HepG2 (cell line): ENCODE results near the gene ADIPOR2. TPM values are rescaled to one million over a fixed set of nuclear protein-coding genes. Genes with fewer than 3 reads are reported as not detected.

ENCODE experiments used
- ATAC-seq: fragments of 200-7000 bp; cut with Tn5 transposase; 3 replicates; pipeline ENCODE4 v1.9.1; 2020; ENCODE audit warnings: mild to moderate bottlenecking, moderate library complexity
- BruUV-seq: library from RNA; stranded (reverse); fragments of 400-500 nt; replicated peaks from 2 replicates; lab custom pipeline; 2021; lab: Mats Ljungman, UMichigan
- CTCF ChIA-PET: fragments of 300-600 bp; formaldehyde crosslinking; extraction: SDS; loops from one replicate; lab custom pipeline; 2021; ENCODE audit warnings: low total read pairs, inconsistent platforms, low intra/inter-chr PET ratio; lab: Yijun Ruan, JAX
- POLR2A ChIA-PET: fragments of 350-600 bp; sonication (Branson Sonifier 250); formaldehyde crosslinking; loops from one replicate; lab custom pipeline; 2020; ENCODE audit warnings: antibody characterized with exemption, inconsistent platforms; lab: Yijun Ruan, JAX
- DNase-seq: peaks from one replicate; pipeline ENCODE4 v3.0.0-alpha.2; 2015; ENCODE audit warnings: low spot score
- FAIRE-seq: peaks from 3 replicates; lab custom pipeline; 2011; peaks lifted over from hg19 to GRCh38; lab: Jason Lieb, UNC
- H2AFZ ChIP-seq: one replicate; pipeline ENCODE4 v1.6.1; 2011; ENCODE audit warnings: low read length, inconsistent platforms
- H3K27ac ChIP-seq: fragments of 300-600 bp; 3 replicates; pipeline ENCODE4 v1.8.0; 2011; ENCODE audit warnings: mixed run types, mild to moderate bottlenecking, mixed read lengths, low read length, inconsistent platforms; ENCODE audit not compliant: insufficient read depth; ENCODE audit errors: extremely low read length
- H3K27me3 ChIP-seq, 2 experiments: fragments of 200-600 bp in 1 of 2; 2 replicates in 1 of 2; 3 replicates in 1 of 2; pipeline versions ENCODE4 v1.6.0 to v1.8.0; 2011; ENCODE audit warnings: low read length in 2 of 2, mild to moderate bottlenecking in 2 of 2, moderate library complexity in 2 of 2, inconsistent platforms in 1 of 2; ENCODE audit not compliant: insufficient read depth in 2 of 2, control insufficient read depth in 1 of 2
- H3K36me3 ChIP-seq, 2 experiments: fragments of 200-600 bp in 1 of 2; replicated peaks in 1 of 2; 2 replicates in 1 of 2; 3 replicates in 1 of 2; pipeline versions ENCODE4 v1.5.1 to v1.8.0; 2011; ENCODE audit warnings: low read length in 2 of 2, inconsistent platforms in 1 of 2; ENCODE audit not compliant: insufficient read depth in 2 of 2, control insufficient read depth in 1 of 2
- H3K4me1 ChIP-seq: 2 replicates; pipeline ENCODE4 v1.5.1; 2012; ENCODE audit warnings: low read length, inconsistent platforms; ENCODE audit not compliant: insufficient read depth
- H3K4me2 ChIP-seq: 2 replicates; pipeline ENCODE4 v1.6.0; 2011; ENCODE audit warnings: low read depth, low read length, inconsistent platforms
- H3K4me3 ChIP-seq, 3 experiments: fragments of 200-600 bp in 1 of 3; sonication (generic), shearing (Covaris generic) in 1 of 3; replicated peaks in 1 of 3; 2 replicates each; pipeline ENCODE4 v1.5.1; 2011 to 2016; ENCODE audit warnings: low read length in 3 of 3, inconsistent platforms in 2 of 3, low read depth in 2 of 3, mild to moderate bottlenecking in 2 of 3, control low read depth in 1 of 3, mixed read lengths in 1 of 3; ENCODE audit not compliant: insufficient read depth in 1 of 3
- H3K79me2 ChIP-seq: one replicate; pipeline ENCODE4 v1.6.1; 2011; ENCODE audit warnings: low read length, inconsistent platforms; ENCODE audit not compliant: insufficient read depth
- H3K9ac ChIP-seq: 2 replicates; pipeline ENCODE4 v1.6.0; 2011; ENCODE audit warnings: mild to moderate bottlenecking, low read depth, low read length, inconsistent platforms; ENCODE audit not compliant: insufficient read depth
- H3K9me3 ChIP-seq: 2 replicates; pipeline ENCODE4 v1.5.1; 2012; ENCODE audit warnings: mild to moderate bottlenecking, low read length
- H4K20me1 ChIP-seq: 2 replicates; pipeline ENCODE4 v1.6.0; 2011; ENCODE audit warnings: inconsistent platforms, mild to moderate bottlenecking, low read length, moderate library complexity; ENCODE audit not compliant: insufficient read depth
- BRD4 ChIP-seq: sonication (generic); formaldehyde crosslinking; IDR thresholded peaks from 2 replicates; pipeline ENCODE4 v1.4.0; 2020; ENCODE audit warnings: missing genetic modification reagents
- CEBPB ChIP-seq: IDR thresholded peaks from 2 replicates; pipeline ENCODE4 v1.6.1; 2011; ENCODE audit warnings: low read depth, low read length, improper control_type of control experiment, borderline replicate concordance
- FOXM1 ChIP-seq: sonication (generic); formaldehyde crosslinking; IDR thresholded peaks from 2 replicates; pipeline ENCODE4 v1.5.0; 2020; ENCODE audit warnings: missing genetic modification reagents
- FOXP1 ChIP-seq, 2 experiments: fragments of 450-650 bp in 1 of 2; IDR thresholded peaks; 2 replicates each; pipeline ENCODE4 v1.6.1; 2017 to 2018; ENCODE audit warnings: antibody characterized with exemption in 1 of 2
- HNRNPK ChIP-seq: fragments of 200-400 bp; formaldehyde crosslinking; IDR thresholded peaks from 2 replicates; pipeline ENCODE4 v1.6.1; 2018; ENCODE audit warnings: low read length, low read depth, moderate library complexity, mild to moderate bottlenecking; ENCODE audit not compliant: poor library complexity, severe bottlenecking
- IRF2 ChIP-seq: IDR thresholded peaks from 2 replicates; pipeline ENCODE4 v1.6.1; 2018; ENCODE audit warnings: missing genetic modification reagents, missing compliant biosample characterization
- MEIS2 ChIP-seq: sonication (generic); formaldehyde crosslinking; IDR thresholded peaks from 2 replicates; pipeline ENCODE4 v1.9.0; 2021; ENCODE audit warnings: mild to moderate bottlenecking, missing genetic modification reagents
- ONECUT2 ChIP-seq: sonication (generic); formaldehyde crosslinking; IDR thresholded peaks from 2 replicates; pipeline ENCODE4 v1.4.0; 2020; ENCODE audit warnings: missing genetic modification reagents
- RBM39 ChIP-seq: fragments of 200-400 bp; formaldehyde crosslinking; IDR thresholded peaks from one replicate; pipeline ENCODE4 v1.6.1; 2018; ENCODE audit warnings: antibody characterized with exemption, mild to moderate bottlenecking, low read depth, low read length; ENCODE audit not compliant: poor library complexity, severe bottlenecking
- U2AF1 ChIP-seq: fragments of 200-400 bp; formaldehyde crosslinking; optimal IDR thresholded peaks from 2 replicates; pipeline ENCODE3; 2017; ENCODE audit warnings: mild to moderate bottlenecking, low read depth, low read length
- ZNF510 ChIP-seq: sonication (generic); formaldehyde crosslinking; IDR thresholded peaks from 2 replicates; pipeline ENCODE4 v1.4.0; 2020; ENCODE audit warnings: low read depth, mild to moderate bottlenecking, missing genetic modification reagents
- ZNF605 ChIP-seq: sonication (generic); formaldehyde crosslinking; IDR thresholded peaks from 2 replicates; pipeline ENCODE4 v1.8.0; 2022; ENCODE audit warnings: mild to moderate bottlenecking, missing genetic modification reagents
- ZNF878 ChIP-seq: sonication (generic); formaldehyde crosslinking; IDR thresholded peaks from 2 replicates; pipeline ENCODE4 v1.8.1; 2023; ENCODE audit warnings: mild to moderate bottlenecking, missing genetic modification reagents, moderate library complexity
- WGBS: methylation state at CpG from one replicate; pipeline ENCODE4 v1.1.6; 2017; ENCODE audit warnings: low lambda C conversion rate; 5-methylcytosine and 5-hydroxymethylcytosine counted together
- in situ Hi-C: cut with HindIII; loops from 2 replicates; pipeline ENCODE4 v1.10.0; 2017; ENCODE audit warnings: low pct_unique_long_range_greater_than_20kb; ENCODE audit not compliant: extremely low pct_ligation_motif_present
- intact Hi-C: fragments of 100-400 bp; cut with micrococcal nuclease; formaldehyde crosslinking; loops from one replicate; pipeline ENCODE4 v1.10.0; 2022; ENCODE audit not compliant: unreplicated experiment
- polyA plus RNA-seq, 8 experiments: library from polyadenylated mRNA; depleted of rRNA in 3 of 8; stranded (reverse) in 7 of 8; unstranded in 1 of 8; fragments of >200 nt; fragmentation: Illumina TruSeq in 4 of 8; extraction: Trizol in 4 of 8; gene quantifications; 2 replicates each; pipeline versions ENCODE4 v1.2.1 to v1.2.3, GENCODE V29; 2011 to 2016; ENCODE audit warnings: low read depth in 4 of 8, missing spikeins in 1 of 8, mixed read lengths in 1 of 8; ENCODE audit not compliant: insufficient read depth in 1 of 8
- total RNA-seq, 5 experiments: library from RNA; depleted of rRNA; stranded (reverse); fragments of >200 nt; fragmentation: Illumina TruSeq; extraction: Trizol; gene quantifications; 2 replicates each; pipeline ENCODE4 v1.2.3, GENCODE V29; 2016; ENCODE audit warnings: low read depth in 1 of 5
- TF ChIP-seq, protein P1 (sequence below): sonication (generic); formaldehyde crosslinking; IDR thresholded peaks from 2 replicates; pipeline ENCODE4 v1.5.0; 2020; ENCODE audit warnings: mild to moderate bottlenecking, missing genetic modification reagents
- TF ChIP-seq, protein P2 (sequence below): sonication (generic); formaldehyde crosslinking; IDR thresholded peaks from 2 replicates; pipeline ENCODE4 v1.5.0; 2020; ENCODE audit warnings: mild to moderate bottlenecking, missing genetic modification reagents, borderline replicate concordance
- TF ChIP-seq, protein P3 (sequence below), 2 experiments: fragments of 450-650 bp in 1 of 2; sonication (generic) in 1 of 2; formaldehyde crosslinking; IDR thresholded peaks; 2 replicates each; pipeline versions ENCODE4 v1.5.0 to v1.8.0; 2020 to 2022; ENCODE audit warnings: mild to moderate bottlenecking in 1 of 2, missing genetic modification reagents in 1 of 2

ADIPOR2 gene
- total and polyA plus RNA-seq, 2 of the 13 experiments (the other 11 are each of a cell fraction or from before 2014, with no cell fraction given): 35.2 to 52.2 TPM

DNA sequence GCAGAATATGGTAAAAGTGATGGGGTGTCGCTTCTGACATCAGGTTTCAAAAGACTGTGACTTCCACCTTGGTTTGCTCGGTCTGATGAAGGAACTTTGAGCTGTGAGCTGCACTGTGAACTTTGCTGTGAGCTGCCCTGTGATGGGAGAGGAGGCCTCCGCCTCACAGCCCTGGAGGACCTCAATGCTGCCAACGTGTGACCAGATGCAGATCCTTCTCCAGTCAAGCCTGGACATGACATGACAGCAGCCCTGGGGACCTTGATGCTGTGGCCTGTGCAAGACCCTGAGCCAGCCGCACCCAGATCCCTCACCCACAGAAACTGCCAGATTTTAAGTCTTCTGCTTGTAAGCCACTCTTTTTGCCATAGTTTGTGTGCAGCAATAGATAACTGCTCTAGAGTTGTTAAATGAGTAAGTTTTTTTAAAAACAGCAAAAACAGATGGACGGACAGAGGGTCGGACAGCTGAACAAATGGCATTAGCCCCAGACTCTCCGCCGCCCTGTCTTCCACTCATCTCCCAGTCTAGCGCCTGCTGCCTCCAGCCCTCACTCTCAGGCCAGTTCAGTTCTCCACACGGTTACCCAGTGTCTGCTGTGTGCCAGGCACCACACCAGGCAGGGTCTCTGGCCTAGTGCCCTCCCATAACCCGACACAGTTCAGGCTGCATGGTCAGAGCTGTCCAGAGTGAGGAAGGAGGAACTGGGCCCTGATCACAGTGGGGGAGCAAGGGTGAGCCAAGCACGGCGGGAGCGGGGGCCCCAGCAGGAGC, 116.4 kb downstream of the ADIPOR2 start:
- H2AFZ ChIP-seq: no peak overlapping the region
- FAIRE-seq: peak; percentile 73
- H3K4me2 ChIP-seq: peak overlapping the region; percentile 32
- WGBS: 84% methylated on average over 13 of the region's 15 CpGs
- H3K4me3 ChIP-seq: no peak overlapping the region; a peak in 1 of 6 replicates
- H3K4me1 ChIP-seq: peaks cover 76% of the 10 kb centered on the region
- CTCF ChIA-PET: no interaction called here
- no peaks in the 10 kb centered on the region for H3K27me3 ChIP-seq
- peaks cover 4% of the 10 kb centered on the region for H3K79me2 ChIP-seq
- BruUV-seq: no TSS peak
- H3K27ac ChIP-seq: peak overlapping the region; percentile 31
- H4K20me1 ChIP-seq: no peaks in the 10 kb centered on the region
- H3K36me3 ChIP-seq: no peaks in the 10 kb centered on the region
- no peak overlapping the region for H3K9ac ChIP-seq
- intact Hi-C loops (no loop called here), in situ Hi-C loops (loop anchor here (10.0 kb wide), 1 partner anchor 228 kb away; no protein-coding TSS in a partner anchor)
- peak; percentile 59 for ATAC-seq
- H3K9me3 ChIP-seq: no peaks in the 10 kb centered on the region
- POLR2A ChIA-PET: no interaction called here
- peak; percentile 51 for DNase-seq
- TF ChIP-seq FOXP1 (IDR thresholded peaks at IDR 0.05): no peak
- TF ChIP-seq FOXP1 (CRISPR knock-in tag; IDR thresholded peaks at IDR 0.05): no peak
- TF ChIP-seq MEIS2 (CRISPR knock-in tag): no peak
- TF ChIP-seq, protein P1, sequence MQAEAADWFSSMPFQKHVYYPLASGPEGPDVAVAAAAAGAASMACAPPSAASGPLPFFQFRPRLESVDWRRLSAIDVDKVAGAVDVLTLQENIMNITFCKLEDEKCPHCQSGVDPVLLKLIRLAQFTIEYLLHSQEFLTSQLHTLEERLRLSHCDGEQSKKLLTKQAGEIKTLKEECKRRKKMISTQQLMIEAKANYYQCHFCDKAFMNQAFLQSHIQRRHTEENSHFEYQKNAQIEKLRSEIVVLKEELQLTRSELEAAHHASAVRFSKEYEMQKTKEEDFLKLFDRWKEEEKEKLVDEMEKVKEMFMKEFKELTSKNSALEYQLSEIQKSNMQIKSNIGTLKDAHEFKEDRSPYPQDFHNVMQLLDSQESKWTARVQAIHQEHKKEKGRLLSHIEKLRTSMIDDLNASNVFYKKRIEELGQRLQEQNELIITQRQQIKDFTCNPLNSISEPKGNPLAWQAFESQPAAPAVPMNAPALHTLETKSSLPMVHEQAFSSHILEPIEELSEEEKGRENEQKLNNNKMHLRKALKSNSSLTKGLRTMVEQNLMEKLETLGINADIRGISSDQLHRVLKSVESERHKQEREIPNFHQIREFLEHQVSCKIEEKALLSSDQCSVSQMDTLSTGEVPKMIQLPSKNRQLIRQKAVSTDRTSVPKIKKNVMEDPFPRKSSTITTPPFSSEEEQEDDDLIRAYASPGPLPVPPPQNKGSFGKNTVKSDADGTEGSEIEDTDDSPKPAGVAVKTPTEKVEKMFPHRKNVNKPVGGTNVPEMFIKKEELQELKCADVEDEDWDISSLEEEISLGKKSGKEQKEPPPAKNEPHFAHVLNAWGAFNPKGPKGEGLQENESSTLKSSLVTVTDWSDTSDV (CRISPR knock-in tag): no peak
- TF ChIP-seq RBM39: no peak
- TF ChIP-seq IRF2: 0 out of 2 replicates have a peak, but pooled peaks have one; percentile 16
- TF ChIP-seq FOXM1 (CRISPR knock-in tag): no peak
- TF ChIP-seq HNRNPK: no peak
- TF ChIP-seq ZNF878 (CRISPR knock-in tag): no peak
- no peak for TF ChIP-seq U2AF1
- TF ChIP-seq, protein P2, sequence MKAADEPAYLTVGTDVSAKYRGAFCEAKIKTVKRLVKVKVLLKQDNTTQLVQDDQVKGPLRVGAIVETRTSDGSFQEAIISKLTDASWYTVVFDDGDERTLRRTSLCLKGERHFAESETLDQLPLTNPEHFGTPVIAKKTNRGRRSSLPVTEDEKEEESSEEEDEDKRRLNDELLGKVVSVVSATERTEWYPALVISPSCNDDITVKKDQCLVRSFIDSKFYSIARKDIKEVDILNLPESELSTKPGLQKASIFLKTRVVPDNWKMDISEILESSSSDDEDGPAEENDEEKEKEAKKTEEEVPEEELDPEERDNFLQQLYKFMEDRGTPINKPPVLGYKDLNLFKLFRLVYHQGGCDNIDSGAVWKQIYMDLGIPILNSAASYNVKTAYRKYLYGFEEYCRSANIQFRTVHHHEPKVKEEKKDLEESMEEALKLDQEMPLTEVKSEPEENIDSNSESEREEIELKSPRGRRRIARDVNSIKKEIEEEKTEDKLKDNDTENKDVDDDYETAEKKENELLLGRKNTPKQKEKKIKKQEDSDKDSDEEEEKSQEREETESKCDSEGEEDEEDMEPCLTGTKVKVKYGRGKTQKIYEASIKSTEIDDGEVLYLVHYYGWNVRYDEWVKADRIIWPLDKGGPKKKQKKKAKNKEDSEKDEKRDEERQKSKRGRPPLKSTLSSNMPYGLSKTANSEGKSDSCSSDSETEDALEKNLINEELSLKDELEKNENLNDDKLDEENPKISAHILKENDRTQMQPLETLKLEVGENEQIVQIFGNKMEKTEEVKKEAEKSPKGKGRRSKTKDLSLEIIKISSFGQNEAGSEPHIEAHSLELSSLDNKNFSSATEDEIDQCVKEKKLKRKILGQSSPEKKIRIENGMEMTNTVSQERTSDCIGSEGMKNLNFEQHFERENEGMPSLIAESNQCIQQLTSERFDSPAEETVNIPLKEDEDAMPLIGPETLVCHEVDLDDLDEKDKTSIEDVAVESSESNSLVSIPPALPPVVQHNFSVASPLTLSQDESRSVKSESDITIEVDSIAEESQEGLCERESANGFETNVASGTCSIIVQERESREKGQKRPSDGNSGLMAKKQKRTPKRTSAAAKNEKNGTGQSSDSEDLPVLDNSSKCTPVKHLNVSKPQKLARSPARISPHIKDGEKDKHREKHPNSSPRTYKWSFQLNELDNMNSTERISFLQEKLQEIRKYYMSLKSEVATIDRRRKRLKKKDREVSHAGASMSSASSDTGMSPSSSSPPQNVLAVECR (CRISPR knock-in tag): no peak; the same call in 1 of the 2 replicates
- TF ChIP-seq, protein P3, sequence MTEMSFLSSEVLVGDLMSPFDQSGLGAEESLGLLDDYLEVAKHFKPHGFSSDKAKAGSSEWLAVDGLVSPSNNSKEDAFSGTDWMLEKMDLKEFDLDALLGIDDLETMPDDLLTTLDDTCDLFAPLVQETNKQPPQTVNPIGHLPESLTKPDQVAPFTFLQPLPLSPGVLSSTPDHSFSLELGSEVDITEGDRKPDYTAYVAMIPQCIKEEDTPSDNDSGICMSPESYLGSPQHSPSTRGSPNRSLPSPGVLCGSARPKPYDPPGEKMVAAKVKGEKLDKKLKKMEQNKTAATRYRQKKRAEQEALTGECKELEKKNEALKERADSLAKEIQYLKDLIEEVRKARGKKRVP (CRISPR knock-in tag; IDR thresholded peaks at IDR 0.05): no peak
- no peak for TF ChIP-seq ZNF605
- TF ChIP-seq ONECUT2 (CRISPR knock-in tag): no peak
- no peak for TF ChIP-seq ZNF510
- no peak for TF ChIP-seq CEBPB
- TF ChIP-seq BRD4 (CRISPR knock-in tag): no peak
